CD4-positive, alpha-beta T cell treated with Interleukin-6 for 4 hours (primary cell): Measurements from ENCODE around the gene TERC.
"Not testable (repeated sequence)": the region's sequence is repeated elsewhere in the genome, so short reads cannot be mapped to it uniquely, and the experiment has no call there.

Source experiments
- DNase-seq: peaks from one replicate; pipeline ENCODE4 v3.0.0-alpha.2; 2020; ENCODE audit warnings: mixed read lengths

Gene TERC

DNA sequence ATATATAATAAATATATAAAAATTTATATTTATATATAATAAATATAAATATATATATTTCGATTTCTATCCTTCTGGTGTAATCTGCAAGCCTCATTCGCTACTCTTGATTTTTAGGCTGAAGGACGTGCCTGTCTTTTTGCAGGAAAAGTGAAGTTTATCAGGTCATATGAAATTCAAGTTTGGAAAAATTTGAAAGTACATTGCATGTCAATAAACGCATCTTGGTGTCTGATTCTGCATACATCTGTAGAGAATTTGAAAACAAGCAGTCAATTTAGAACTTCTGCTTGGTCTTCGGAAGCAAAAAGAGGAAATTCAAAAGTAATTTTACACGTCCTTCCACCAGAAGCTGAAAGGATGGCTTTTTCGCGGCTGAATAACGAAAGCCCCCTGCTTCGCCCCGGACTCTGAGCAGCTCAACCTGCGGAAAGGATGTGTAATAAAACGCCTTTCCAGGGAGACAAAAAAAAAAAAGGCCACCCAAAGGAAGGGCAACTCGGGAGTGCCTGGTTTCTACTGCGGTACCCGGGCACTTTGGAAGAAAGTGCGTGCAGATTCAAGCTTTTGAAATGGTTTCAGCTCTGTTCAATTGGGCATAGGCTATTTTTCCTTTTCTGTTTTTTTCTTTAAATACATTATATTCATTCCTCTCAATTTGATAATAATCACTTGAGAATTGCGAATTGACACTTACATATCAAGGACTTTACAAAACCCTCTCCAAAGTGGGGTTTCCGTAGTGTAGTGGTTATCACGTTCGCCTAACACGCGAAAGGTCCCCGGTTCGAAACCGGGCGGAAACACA lies 6.8 kb upstream of the TERC start:
- peak; percentile 58 for DNase-seq

GRCh38 chr3:169769287-169770181 lies 4.7 kb upstream of the TERC start, which contains the start of gene ACTRT3:
Gene ACTRT3 (minus strand): TSS chr3:169769561. CDS start chr3:169769520, 41 bp downstream.
- peak; percentile 72 for DNase-seq

DNA sequence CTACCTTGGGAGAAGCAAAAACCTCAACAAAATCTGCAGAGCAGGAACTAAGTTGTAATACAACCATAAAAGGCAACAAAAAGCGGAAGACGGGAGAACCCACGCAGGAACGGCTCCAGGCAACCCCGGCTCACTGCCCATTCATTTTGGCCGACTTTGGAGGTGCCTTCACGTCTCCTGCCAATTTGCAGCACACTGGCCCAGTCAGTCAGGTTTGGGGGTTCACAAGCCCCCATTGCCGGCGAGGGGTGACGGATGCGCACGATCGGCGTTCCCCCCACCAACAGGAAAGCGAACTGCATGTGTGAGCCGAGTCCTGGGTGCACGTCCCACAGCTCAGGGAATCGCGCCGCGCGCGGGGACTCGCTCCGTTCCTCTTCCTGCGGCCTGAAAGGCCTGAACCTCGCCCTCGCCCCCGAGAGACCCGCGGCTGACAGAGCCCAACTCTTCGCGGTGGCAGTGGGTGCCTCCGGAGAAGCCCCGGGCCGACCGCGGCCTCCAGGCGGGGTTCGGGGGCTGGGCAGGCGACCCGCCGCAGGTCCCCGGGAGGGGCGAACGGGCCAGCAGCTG lies 463 bp downstream of the TERC start:
- DNase-seq = peak; percentile 65

GRCh38 chr3:169760479-169760878 lies 4.4 kb downstream of the TERC start:
- DNase-seq = no peak

DNA sequence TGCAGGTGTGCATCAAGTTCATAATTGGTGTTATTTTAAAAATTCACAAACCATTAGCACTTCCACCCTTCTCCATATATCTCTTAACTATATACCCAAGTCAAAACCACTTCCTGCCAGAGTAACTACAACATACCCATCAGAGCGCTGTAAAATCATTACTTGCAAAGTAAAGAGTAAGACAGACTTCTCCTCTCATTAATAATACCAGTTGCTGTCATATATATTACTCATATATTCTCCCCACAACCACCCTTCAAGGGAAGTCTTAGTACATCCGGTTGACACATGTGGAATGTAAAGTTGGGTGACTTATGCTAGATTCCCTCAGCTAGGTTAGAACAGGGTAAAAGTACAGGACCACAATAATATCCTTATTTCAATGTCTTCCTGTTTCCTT lies 5.6 kb downstream of the TERC start:
- peak; percentile 6 for DNase-seq

DNA sequence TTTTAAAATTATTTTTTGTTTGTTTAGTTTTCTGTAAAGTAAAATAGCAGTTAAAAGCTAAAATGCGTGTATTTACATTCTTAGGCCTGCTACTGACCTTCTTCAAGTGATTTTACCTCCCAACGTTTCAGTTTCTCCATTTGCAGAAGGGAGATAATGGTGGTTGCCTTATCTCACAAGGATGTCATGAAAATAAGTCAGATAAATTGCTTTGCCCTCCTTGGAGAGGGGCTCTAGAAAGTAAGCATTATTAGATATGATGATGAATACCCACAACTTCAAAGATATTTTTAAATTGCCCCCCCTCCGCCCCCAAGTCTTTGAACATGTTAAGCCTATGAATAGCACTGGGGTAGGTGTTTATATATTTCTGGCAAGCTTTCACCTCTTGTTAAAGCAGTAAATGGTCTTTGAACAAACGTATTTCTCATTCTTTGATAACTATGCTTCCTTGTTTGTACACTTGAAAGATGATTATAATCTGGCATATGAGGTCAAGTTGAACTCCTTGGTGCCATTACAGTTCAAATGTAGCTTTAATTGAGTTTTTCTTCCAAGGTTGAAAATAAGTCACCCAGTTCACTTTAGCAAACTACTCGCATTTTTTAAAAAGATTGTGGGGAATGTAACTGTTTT lies 6.4 kb downstream of the TERC start:
- no peak for DNase-seq

DNA sequence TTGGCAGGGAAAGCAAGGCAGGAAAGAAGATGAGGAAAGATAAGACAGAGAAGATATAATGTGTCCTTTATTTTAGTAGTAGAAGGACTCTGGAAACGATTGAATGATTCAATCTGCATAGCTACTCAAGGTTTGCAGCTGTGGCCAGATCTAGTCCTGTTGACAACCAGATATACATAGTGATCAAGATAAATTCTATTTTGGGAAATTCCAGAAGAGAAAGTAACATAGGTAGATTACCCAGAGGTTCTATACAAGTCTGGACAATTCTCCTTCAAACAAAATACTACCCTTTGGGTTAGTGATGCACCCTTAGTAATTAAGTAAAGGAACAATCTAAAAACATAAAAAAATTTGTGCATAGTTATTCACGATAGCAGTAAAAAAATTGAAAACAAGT lies 9.4 kb downstream of the TERC start:
- DNase-seq = no peak

DNA sequence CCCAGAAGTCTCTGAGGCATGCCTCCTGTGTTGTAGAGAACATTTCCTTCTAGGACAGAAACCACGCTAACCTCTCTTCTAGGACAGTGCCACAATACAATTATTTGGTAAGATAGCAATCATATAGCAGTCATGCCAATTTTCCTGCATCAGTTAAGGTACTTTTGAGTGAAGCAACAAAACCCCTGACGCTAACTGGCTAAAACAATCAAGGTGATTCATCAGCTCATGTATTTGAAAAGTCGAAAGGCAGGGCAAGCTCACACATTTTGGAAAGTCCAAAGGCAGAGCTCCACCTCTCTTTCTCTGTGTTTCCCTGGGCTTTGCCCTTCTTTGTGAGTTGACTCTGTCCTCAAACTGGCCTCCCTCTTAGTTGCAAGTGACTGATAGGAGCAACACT lies 10.1 kb downstream of the TERC start:
- DNase-seq = no peak

DNA sequence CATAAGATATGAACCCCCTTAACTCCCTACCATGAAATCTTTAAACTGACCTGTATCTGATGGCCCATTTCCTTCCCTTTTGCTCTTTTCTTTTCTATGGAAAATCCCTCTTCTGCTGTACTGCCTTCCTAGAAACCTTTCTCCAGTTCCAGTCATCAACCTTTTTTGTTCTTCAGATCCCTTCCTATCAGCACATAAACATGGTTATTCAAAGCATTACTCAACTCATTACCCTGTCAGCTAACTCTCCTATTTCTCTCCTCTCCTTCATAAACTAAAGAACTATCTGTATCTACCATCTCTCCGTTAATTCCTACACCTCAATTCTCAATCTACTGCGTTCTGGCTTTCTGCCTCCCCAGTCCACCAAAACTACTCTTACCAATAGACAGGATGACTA lies 13.0 kb downstream of the TERC start:
- no peak for DNase-seq

- no peak for DNase-seq
Measured at GRCh38 chr3:169750665-169751064, 14.2 kb downstream of the TERC start.

- no peak for DNase-seq
Measured at GRCh38 chr3:169748670-169749069, 16.2 kb downstream of the TERC start.

DNA sequence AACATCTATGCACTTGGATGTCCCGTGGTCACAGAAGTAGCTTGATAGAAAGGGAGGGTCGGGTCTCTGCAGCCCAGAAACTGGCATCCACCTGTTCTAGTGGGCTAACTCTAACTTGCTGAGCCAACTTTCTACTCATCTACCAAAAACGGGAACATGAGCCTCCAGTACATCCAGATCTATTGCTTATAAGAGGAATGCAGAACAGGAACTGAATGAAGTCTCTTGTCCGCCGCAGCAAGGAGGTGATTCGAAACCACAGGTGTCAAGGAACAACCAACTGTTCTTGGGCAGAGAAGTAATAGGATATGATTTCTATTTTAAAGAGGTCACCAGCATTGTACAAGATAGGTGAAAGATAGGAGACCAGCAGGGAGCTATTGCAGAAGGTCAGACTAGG lies 17.9 kb downstream of the TERC start:
- no peak for DNase-seq

DNA sequence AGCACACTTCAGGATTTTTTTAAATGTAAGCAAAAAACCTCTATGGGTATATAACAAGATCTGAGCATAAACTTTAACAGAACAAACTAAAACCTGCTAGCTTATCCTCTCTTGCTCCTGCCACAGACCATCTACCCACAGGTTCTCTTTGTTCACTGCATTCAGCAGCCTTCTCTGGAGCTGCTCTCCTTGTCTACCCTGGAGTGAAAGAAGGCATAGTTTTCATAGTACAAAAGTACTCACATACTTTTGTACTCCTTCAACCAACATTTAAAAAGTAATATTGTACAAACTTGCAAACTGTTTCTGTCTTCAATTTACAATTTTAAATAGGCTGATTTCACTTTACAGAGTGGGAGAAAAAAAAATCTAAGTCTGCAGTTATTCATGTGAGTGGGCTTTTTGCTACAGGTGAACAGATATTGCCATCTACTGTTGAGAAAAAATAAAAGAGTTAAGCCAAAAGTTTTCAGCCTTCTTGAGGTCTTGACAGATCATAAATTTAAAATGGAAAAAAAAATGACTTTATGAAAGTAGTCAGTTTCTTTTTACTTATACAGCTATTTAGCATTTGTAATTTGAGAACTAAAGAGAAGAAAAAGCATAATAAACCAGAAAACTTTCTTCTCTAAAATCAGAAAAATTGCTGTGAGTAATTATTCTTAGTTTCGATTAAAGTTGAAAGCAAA lies 20.4 kb downstream of the TERC start:
- DNase-seq = no peak

GRCh38 chr3:169739067-169739466 lies 25.8 kb downstream of the TERC start:
- no peak for DNase-seq

GRCh38 chr3:169731857-169732256 lies 33.0 kb downstream of the TERC start:
- DNase-seq = not testable (repeated sequence)

DNA sequence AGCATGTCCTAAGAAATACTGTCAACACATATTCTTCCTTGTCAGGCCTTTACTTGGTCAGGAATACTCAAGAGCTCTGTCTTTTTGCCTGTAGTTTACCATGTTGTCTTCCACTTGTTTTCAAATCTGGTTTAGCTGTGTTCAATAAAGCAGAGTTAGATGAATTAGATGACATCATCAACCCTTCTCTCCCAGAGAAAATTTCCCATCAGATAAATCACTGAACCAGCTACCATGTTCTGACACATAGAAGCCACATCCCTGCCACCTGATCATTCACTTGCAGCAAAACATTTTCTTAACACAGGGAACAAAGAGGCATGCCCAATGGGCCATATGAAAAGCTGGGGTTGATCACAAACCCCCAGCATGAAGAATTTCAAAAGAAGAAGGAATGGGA lies 42.1 kb downstream of the TERC start:
- no peak for DNase-seq

DNA sequence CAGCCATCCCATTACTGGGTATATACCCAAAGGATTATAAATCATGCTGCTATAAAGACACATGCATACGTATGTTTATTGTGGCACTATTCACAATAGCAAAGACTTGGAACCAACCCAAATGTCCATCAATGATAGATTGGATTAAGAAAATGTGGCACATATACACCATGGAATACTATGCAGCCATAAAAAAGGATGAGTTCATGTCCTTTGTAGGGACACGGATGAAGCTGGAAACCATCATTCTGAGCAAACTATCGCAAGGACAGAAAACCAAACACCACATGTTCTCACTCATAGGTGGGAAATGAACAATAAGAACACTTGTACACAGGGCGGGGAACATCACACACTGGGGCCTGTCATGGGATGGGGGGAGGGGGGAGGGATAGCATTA lies 46.4 kb downstream of the TERC start:
- DNase-seq = not testable (repeated sequence)
